Osteoblast (primary cell): Measurements from ENCODE around the gene RFX4. TPM values are rescaled to one million over a fixed set of nuclear protein-coding genes. Genes with fewer than 3 reads are reported as not detected.
A peak's percentile ranks its signal among the peaks of the same experiment; 100 is the strongest.

Experiments
- DNase-seq: peaks from one replicate; pipeline ENCODE4 v3.0.0; 2011; ENCODE audit warnings: low spot score, mixed read lengths; ENCODE audit not compliant: insufficient read length; ENCODE audit errors: missing footprints
- H2AFZ ChIP-seq: 2 replicates; pipeline ENCODE4 v1.6.0; 2011; ENCODE audit warnings: mild to moderate bottlenecking, low read length
- H3K27ac ChIP-seq: 2 replicates; pipeline ENCODE4 v1.5.1; 2011; ENCODE audit warnings: mild to moderate bottlenecking, low read depth, low read length, moderate library complexity
- H3K27me3 ChIP-seq: 2 replicates; pipeline ENCODE4 v1.6.0; 2012; ENCODE audit warnings: mild to moderate bottlenecking, control low read depth, inconsistent platforms, low read length, moderate library complexity; ENCODE audit not compliant: insufficient read depth
- H3K36me3 ChIP-seq: 2 replicates; pipeline ENCODE4 v1.5.1; 2011; ENCODE audit warnings: mild to moderate bottlenecking, low read length, control low read depth, moderate library complexity; ENCODE audit not compliant: insufficient read depth
- H3K4me1 ChIP-seq: 2 replicates; pipeline ENCODE4 v1.5.1; 2011; ENCODE audit warnings: mild to moderate bottlenecking, low read length, control low read depth, moderate library complexity; ENCODE audit not compliant: insufficient read depth
- H3K4me2 ChIP-seq: 2 replicates; pipeline ENCODE4 v1.6.0; 2011; ENCODE audit warnings: mild to moderate bottlenecking, low read length; ENCODE audit not compliant: insufficient read depth
- H3K4me3 ChIP-seq: fragments of 200-600 bp; sonication (generic); 3 replicates; pipeline ENCODE4 v1.5.1; 2012; ENCODE audit warnings: mild to moderate bottlenecking, low read length, inconsistent platforms; ENCODE audit not compliant: insufficient read depth
- H3K79me2 ChIP-seq: 2 replicates; pipeline ENCODE4 v1.6.0; 2012; ENCODE audit warnings: mild to moderate bottlenecking, low read length, control low read depth, inconsistent platforms; ENCODE audit not compliant: insufficient read depth
- H3K9me3 ChIP-seq: 2 replicates; pipeline ENCODE4 v1.5.1; 2011; ENCODE audit warnings: low read depth, low read length, control low read depth
- H4K20me1 ChIP-seq: 2 replicates; pipeline ENCODE4 v1.6.0; 2012; ENCODE audit warnings: mild to moderate bottlenecking, low read length, control low read depth; ENCODE audit not compliant: insufficient read depth
- CTCF ChIP-seq: IDR thresholded peaks from 2 replicates; pipeline ENCODE4 v1.5.1; 2011; ENCODE audit warnings: mild to moderate bottlenecking, low read depth, low read length, moderate library complexity; ENCODE audit errors: extremely low read depth
- total RNA-seq: library from RNA; depleted of rRNA; stranded (reverse); fragments of >200 nt; gene quantifications from 2 replicates; pipeline ENCODE4 v1.2.3, GENCODE V29; 2012

RFX4 gene
- total RNA-seq, 1 donor = not detected

GRCh38 chr12:106771425-106771824 is 188.6 kb downstream of the RFX4 start:
- TF ChIP-seq CTCF = no peak
- Histone ChIP-seq H3K79me2 (peaks cover 20% of the 10 kb centered on the region), H3K27me3 (peaks cover 2% of the 10 kb centered on the region), H3K4me1 (peaks cover 30% of the 10 kb centered on the region), H4K20me1 (no peaks in the 10 kb centered on the region), H3K27ac (no peak overlapping the region), H3K9me3 (no peaks in the 10 kb centered on the region), H2AFZ (no peak overlapping the region), H3K4me2 (no peak overlapping the region), H3K36me3 (no peaks in the 10 kb centered on the region), H3K4me3 (no peak overlapping the region)
- DNase-seq = no peak

- no peak for TF ChIP-seq CTCF
- Histone ChIP-seq H3K4me2 (peak overlapping the region; percentile 97), H3K4me1 (peaks cover 20% of the 10 kb centered on the region), H2AFZ (peak overlapping the region; percentile 98), H3K36me3 (no peaks in the 10 kb centered on the region), H3K79me2 (peaks cover 40% of the 10 kb centered on the region), H3K4me3 (peak overlapping the region; percentile 86), H3K27me3 (peaks cover under 1% of the 10 kb centered on the region), H4K20me1 (no peaks in the 10 kb centered on the region), H3K27ac (peak overlapping the region; percentile 100), H3K9me3 (no peaks in the 10 kb centered on the region)
- DNase-seq = no peak
These were observed 190.6 kb downstream of the RFX4 start for GRCh38 chr12:106773286-106774004.

GRCh38 chr12:106774005-106774807 is 191.4 kb downstream of the RFX4 start, which contains the start of gene RIC8B:
TSS of gene RIC8B (plus strand) at chr12:106774682. CDS start at chr12:106774746, 64 bp downstream.
- H3K27ac ChIP-seq = peak within 1 kb of the TSS; percentile 100
- no peaks in the 10 kb centered on the region for H4K20me1 ChIP-seq
- no peaks in the 10 kb centered on the region for H3K9me3 ChIP-seq
- peak within 1 kb of the TSS; percentile 98 for H2AFZ ChIP-seq
- H3K4me3 ChIP-seq = peak within 1 kb of the TSS; percentile 86
- H3K27me3 ChIP-seq = no peaks in the 10 kb centered on the region
- peaks cover 14% of the 10 kb centered on the region for H3K4me1 ChIP-seq
- TF ChIP-seq CTCF = no peak
- peak; percentile 96 for DNase-seq
- peak within 1 kb of the TSS; percentile 97 for H3K4me2 ChIP-seq
- H3K36me3 ChIP-seq = no peaks in the 10 kb centered on the region
- peaks cover 46% of the 10 kb centered on the region for H3K79me2 ChIP-seq
